Measurements from ENCODE around the gene UBL7.

- TF ChIP-seq CTCF (IDR thresholded peaks at IDR 0.05; ENCODE audit: low read depth, low read length, poor library complexity, severe bottlenecking), result no peak
- TF ChIP-seq EZH2phosphoT487 (IDR thresholded peaks at IDR 0.05; ENCODE audit: borderline replicate concordance, low read length), result no peak
These were observed 61.2 kb downstream of the UBL7 start for GRCh38 chr15:74399511-74400312.
